Keratinocyte (primary cell): ENCODE data around the gene ADAMTS17. TPM values are rescaled to one million over a fixed set of nuclear protein-coding genes. Genes with fewer than 3 reads are reported as not detected.

ENCODE experiments used
- DNase-seq: peaks from one replicate; pipeline ENCODE4 v3.0.0-alpha.2; 2011; ENCODE audit warnings: low read depth, missing footprints, low spot score
- FAIRE-seq: peaks from 2 replicates; lab custom pipeline; 2011; peaks lifted over from hg19 to GRCh38; lab: Jason Lieb, UNC
- H2AFZ ChIP-seq: 2 replicates; pipeline ENCODE4 v1.6.0; 2012; ENCODE audit warnings: low read length, control low read depth, inconsistent platforms; ENCODE audit not compliant: control insufficient read depth
- H3K27ac ChIP-seq: 2 replicates; pipeline ENCODE4 v1.5.1; 2011; ENCODE audit warnings: low read length; ENCODE audit not compliant: control insufficient read depth, insufficient read depth
- H3K27me3 ChIP-seq: 3 replicates; pipeline ENCODE4 v1.6.0; 2011; ENCODE audit warnings: low read length; ENCODE audit not compliant: control insufficient read depth, insufficient read depth; ENCODE audit errors: extremely low read depth
- H3K36me3 ChIP-seq, 2 experiments: 2 replicates in 1 of 2; 3 replicates in 1 of 2; pipeline ENCODE4 v1.5.1; 2011; ENCODE audit warnings: low read length in 2 of 2, mild to moderate bottlenecking in 1 of 2; ENCODE audit not compliant: control insufficient read depth in 2 of 2, insufficient read depth in 2 of 2; ENCODE audit errors: extremely low read depth in 1 of 2
- H3K4me1 ChIP-seq: 3 replicates; pipeline ENCODE4 v1.5.1; 2011; ENCODE audit warnings: low read length; ENCODE audit not compliant: control insufficient read depth, insufficient read depth; ENCODE audit errors: extremely low read depth
- H3K4me2 ChIP-seq: 3 replicates; pipeline ENCODE4 v1.6.0; 2011; ENCODE audit warnings: low read depth, low read length; ENCODE audit not compliant: control insufficient read depth, insufficient read depth; ENCODE audit errors: extremely low read depth
- H3K4me3 ChIP-seq, 3 experiments: fragments of 200-600 bp in 1 of 3; sonication (generic) in 1 of 3; 2 replicates in 2 of 3; 3 replicates in 1 of 3; pipeline ENCODE4 v1.5.1; 2011 to 2016; ENCODE audit warnings: low read length in 3 of 3, mild to moderate bottlenecking in 3 of 3, control low read depth in 2 of 3, inconsistent platforms in 1 of 3, low read depth in 1 of 3, mixed read lengths in 1 of 3, mixed run types in 1 of 3, moderate library complexity in 1 of 3; ENCODE audit not compliant: control insufficient read depth in 2 of 3, insufficient read depth in 2 of 3; ENCODE audit errors: extremely low read depth in 1 of 3
- H3K79me2 ChIP-seq: 2 replicates; pipeline ENCODE4 v1.6.0; 2012; ENCODE audit warnings: low read length; ENCODE audit not compliant: control insufficient read depth, insufficient read depth
- H3K9ac ChIP-seq: 3 replicates; pipeline ENCODE4 v1.6.0; 2011; ENCODE audit warnings: low read length; ENCODE audit not compliant: control insufficient read depth, insufficient read depth; ENCODE audit errors: extremely low read depth
- H3K9me1 ChIP-seq: 3 replicates; pipeline ENCODE4 v1.6.0; 2011; ENCODE audit warnings: low read length; ENCODE audit not compliant: control insufficient read depth, insufficient read depth; ENCODE audit errors: extremely low read depth
- H3K9me3 ChIP-seq: 2 replicates; pipeline ENCODE4 v1.5.1; 2012; ENCODE audit warnings: low read depth, low read length; ENCODE audit not compliant: control insufficient read depth
- H4K20me1 ChIP-seq: 3 replicates; pipeline ENCODE4 v1.6.0; 2011; ENCODE audit warnings: low read length; ENCODE audit not compliant: control insufficient read depth, insufficient read depth; ENCODE audit errors: extremely low read depth
- EZH2 ChIP-seq: IDR thresholded peaks from one replicate; pipeline ENCODE4 v1.6.1; 2012; ENCODE audit warnings: inconsistent platforms, mild to moderate bottlenecking, low read length, moderate library complexity
- dilution Hi-C: fragments of 300-500 bp; cut with MboI; formaldehyde crosslinking; loops from one replicate; pipeline ENCODE4 v1.7.0; 2020; ENCODE audit warnings: low sequenced_read_pairs; ENCODE audit not compliant: extremely low pct_ligation_motif_present
- polyA plus RNA-seq, 5 experiments: library from polyadenylated mRNA; depleted of rRNA in 3 of 5; stranded (reverse) in 3 of 5; stranded (forward) in 1 of 5; unstranded in 1 of 5; fragments of >200 nt; gene quantifications; 1 replicate in 1 of 5; 2 replicates in 3 of 5; 3 replicates in 1 of 5; pipeline versions ENCODE4 v1.2.1 to v1.2.3, GENCODE V29; 2011 to 2012; ENCODE audit warnings: missing spikeins in 2 of 5, low read depth in 1 of 5, low replicate concordance in 1 of 5
- TF ChIP-seq, protein P1 (sequence below), 3 experiments: IDR thresholded peaks in 1 of 3; conservative IDR thresholded peaks in 1 of 3; optimal IDR thresholded peaks in 1 of 3; 2 replicates in 2 of 3; 3 replicates in 1 of 3; pipeline versions ENCODE3 to v1.5.1; 2011; ENCODE audit warnings: low read length in 3 of 3, mild to moderate bottlenecking in 3 of 3, moderate library complexity in 2 of 3, control low read depth in 1 of 3, inconsistent platforms in 1 of 3; ENCODE audit not compliant: insufficient read depth in 2 of 3; ENCODE audit errors: extremely low read depth in 1 of 3

Gene ADAMTS17
- polyA plus RNA-seq, 1 donor (not counting 4 experiments of a cell fraction or from before 2014, with no cell fraction given) = 0.18 TPM

DNA sequence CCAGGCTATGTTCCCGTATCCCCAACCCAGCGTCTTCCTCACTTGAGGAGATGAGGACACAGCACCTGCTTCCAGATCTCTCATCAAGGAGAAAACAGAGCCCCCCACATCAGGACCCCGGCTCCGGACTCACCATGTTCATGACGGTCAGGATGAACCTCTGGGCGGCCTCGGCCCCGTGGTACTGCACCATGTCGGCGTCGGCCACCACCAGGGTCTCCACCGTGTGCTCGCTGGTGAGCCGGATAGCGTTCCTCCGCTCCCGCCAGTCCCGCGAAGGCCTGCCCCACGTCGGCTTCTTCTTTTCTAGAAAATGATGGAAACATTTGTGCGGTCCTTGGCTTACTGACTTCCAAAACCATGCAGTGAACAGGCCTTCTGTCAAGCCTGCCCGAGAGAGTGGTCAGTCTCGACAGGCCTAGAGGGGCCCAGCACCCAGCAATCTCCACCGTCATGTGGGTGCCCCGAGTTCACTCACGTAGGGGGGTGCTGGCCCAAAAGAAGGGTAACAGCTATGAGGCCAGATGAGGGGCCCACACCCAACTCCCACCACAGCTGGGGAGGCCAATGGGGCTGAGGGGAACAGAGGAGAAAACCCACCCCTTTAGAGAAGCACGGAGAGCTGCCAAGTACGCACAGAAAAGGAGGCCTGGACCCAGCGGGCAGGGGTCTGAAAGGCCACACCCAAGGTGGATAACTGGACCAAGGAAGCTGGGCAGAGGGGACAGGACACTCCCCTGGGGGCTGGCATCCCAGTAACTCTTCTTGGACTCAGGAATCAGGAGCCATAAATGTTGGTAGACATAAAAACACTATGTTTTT, 60.5 kb downstream of the ADAMTS17 start:
- no peak overlapping the region for H2AFZ ChIP-seq
- dilution Hi-C loops = no loop called here
- H3K36me3 ChIP-seq = no peaks in the 10 kb centered on the region
- no peaks in the 10 kb centered on the region for H3K79me2 ChIP-seq
- H3K4me1 ChIP-seq = peaks cover 18% of the 10 kb centered on the region
- H4K20me1 ChIP-seq = no peaks in the 10 kb centered on the region
- FAIRE-seq (no peak), DNase-seq (no peak)
- H3K4me3 ChIP-seq = no peak overlapping the region
- H3K9me3 ChIP-seq = no peaks in the 10 kb centered on the region
- H3K27ac ChIP-seq = no peak overlapping the region
- H3K27me3 ChIP-seq = peaks cover 31% of the 10 kb centered on the region
- H3K9me1 ChIP-seq = no peaks in the 10 kb centered on the region
- H3K4me2 ChIP-seq = no peak overlapping the region
- H3K9ac ChIP-seq = no peak overlapping the region
- TF ChIP-seq, protein P1, sequence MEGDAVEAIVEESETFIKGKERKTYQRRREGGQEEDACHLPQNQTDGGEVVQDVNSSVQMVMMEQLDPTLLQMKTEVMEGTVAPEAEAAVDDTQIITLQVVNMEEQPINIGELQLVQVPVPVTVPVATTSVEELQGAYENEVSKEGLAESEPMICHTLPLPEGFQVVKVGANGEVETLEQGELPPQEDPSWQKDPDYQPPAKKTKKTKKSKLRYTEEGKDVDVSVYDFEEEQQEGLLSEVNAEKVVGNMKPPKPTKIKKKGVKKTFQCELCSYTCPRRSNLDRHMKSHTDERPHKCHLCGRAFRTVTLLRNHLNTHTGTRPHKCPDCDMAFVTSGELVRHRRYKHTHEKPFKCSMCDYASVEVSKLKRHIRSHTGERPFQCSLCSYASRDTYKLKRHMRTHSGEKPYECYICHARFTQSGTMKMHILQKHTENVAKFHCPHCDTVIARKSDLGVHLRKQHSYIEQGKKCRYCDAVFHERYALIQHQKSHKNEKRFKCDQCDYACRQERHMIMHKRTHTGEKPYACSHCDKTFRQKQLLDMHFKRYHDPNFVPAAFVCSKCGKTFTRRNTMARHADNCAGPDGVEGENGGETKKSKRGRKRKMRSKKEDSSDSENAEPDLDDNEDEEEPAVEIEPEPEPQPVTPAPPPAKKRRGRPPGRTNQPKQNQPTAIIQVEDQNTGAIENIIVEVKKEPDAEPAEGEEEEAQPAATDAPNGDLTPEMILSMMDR (optimal IDR thresholded peaks at IDR 0.05 in 1 of 3, IDR thresholded peaks at IDR 0.05 in 1 of 3, conservative IDR thresholded peaks at IDR 0.05 in 1 of 3; ENCODE audit: extremely low read depth in 1 of 3, insufficient read depth in 2 of 3, low read length in 3 of 3) = no peak
- TF ChIP-seq EZH2 = no peak

DNA sequence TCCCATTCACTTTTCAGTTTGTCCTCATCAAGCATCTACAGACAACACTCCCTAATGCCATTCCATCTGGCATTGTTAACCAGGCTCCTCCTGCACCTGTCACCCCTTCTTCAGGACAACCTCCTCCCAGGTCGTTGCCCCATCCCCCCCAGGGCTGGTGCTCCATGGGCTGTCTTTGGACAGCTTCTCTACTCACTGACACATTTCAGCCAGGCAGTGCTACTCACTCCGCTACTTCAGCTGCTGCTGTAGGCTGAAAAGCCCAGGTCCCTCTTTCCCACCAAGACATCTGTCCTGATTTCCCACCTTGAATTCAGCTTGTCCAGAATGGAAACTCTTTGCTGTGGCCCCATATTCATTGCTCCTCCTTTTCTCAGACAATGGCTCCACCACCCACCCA, 61.9 kb downstream of the ADAMTS17 start:
- no peaks in the 10 kb centered on the region for H3K79me2 ChIP-seq
- TF ChIP-seq, protein P1 (optimal IDR thresholded peaks at IDR 0.05 in 1 of 3, IDR thresholded peaks at IDR 0.05 in 1 of 3, conservative IDR thresholded peaks at IDR 0.05 in 1 of 3; ENCODE audit: extremely low read depth in 1 of 3, insufficient read depth in 2 of 3, low read length in 3 of 3) = no peak
- TF ChIP-seq EZH2 = no peak
- H3K4me2 ChIP-seq = no peak overlapping the region
- H3K4me3 ChIP-seq = no peak overlapping the region
- H3K9me3 ChIP-seq = no peaks in the 10 kb centered on the region
- peaks cover 27% of the 10 kb centered on the region for H3K27me3 ChIP-seq
- H4K20me1 ChIP-seq = no peaks in the 10 kb centered on the region
- no peaks in the 10 kb centered on the region for H3K36me3 ChIP-seq
- H3K4me1 ChIP-seq = peaks cover 18% of the 10 kb centered on the region
- H2AFZ ChIP-seq = no peak overlapping the region
- no peak overlapping the region for H3K27ac ChIP-seq
- H3K9me1 ChIP-seq = no peaks in the 10 kb centered on the region
- dilution Hi-C loops = no loop called here
- H3K9ac ChIP-seq = no peak overlapping the region
- DNase-seq = no peak
- FAIRE-seq = no peak
